ENCODE results near the gene RGS11.
"Not testable (repeated sequence)": the region's sequence is repeated elsewhere in the genome, so short reads cannot be mapped to it uniquely, and the experiment has no call there.

RGS11 gene

GRCh38 chr16:262121-262745, 13.5 kb downstream of the RGS11 start:
- H3K36me3 ChIP-seq (ENCODE audit: control insufficient read depth, insufficient read depth, low read length) = peaks cover 13% of the 10 kb centered on the region
- H3K27me3 ChIP-seq (replicated peaks; ENCODE audit: control insufficient read depth, insufficient read depth, low read length) = no peaks in the 10 kb centered on the region
- H3K4me3 ChIP-seq (replicated peaks; ENCODE audit: low read depth, low read length) = no peak overlapping the region
- no peak for DNase-seq (ENCODE audit: extremely low read depth, insufficient read length)
- no peak for TF ChIP-seq CTCF (IDR thresholded peaks at IDR 0.05; ENCODE audit: insufficient read depth, low read length, poor library complexity, severe bottlenecking)

- no peak overlapping the region for H3K4me3 ChIP-seq (replicated peaks; ENCODE audit: low read depth, low read length)
- TF ChIP-seq CTCF (IDR thresholded peaks at IDR 0.05; ENCODE audit: insufficient read depth, low read length, poor library complexity, severe bottlenecking) = no peak
- H3K27me3 ChIP-seq (replicated peaks; ENCODE audit: control insufficient read depth, insufficient read depth, low read length) = no peaks in the 10 kb centered on the region
- DNase-seq (ENCODE audit: extremely low read depth, insufficient read length) = no peak
- H3K36me3 ChIP-seq (ENCODE audit: control insufficient read depth, insufficient read depth, low read length) = peaks cover 13% of the 10 kb centered on the region
Measured at GRCh38 chr16:261031-261691, 14.6 kb downstream of the RGS11 start.

GRCh38 chr16:260326-260725, 15.4 kb downstream of the RGS11 start:
- H3K27me3 ChIP-seq (replicated peaks; ENCODE audit: control insufficient read depth, insufficient read depth, low read length) = no peaks in the 10 kb centered on the region
- TF ChIP-seq CTCF (IDR thresholded peaks at IDR 0.05; ENCODE audit: insufficient read depth, low read length, poor library complexity, severe bottlenecking) = no peak
- no peak overlapping the region for H3K4me3 ChIP-seq (replicated peaks; ENCODE audit: low read depth, low read length)
- H3K36me3 ChIP-seq (ENCODE audit: control insufficient read depth, insufficient read depth, low read length) = peaks cover 15% of the 10 kb centered on the region
- no peak for DNase-seq (ENCODE audit: extremely low read depth, insufficient read length)

- Histone ChIP-seq H3K4me3 (replicated peaks; ENCODE audit: low read depth, low read length) (no peak overlapping the region), H3K36me3 (ENCODE audit: control insufficient read depth, insufficient read depth, low read length) (peaks cover 11% of the 10 kb centered on the region), H3K27me3 (replicated peaks; ENCODE audit: control insufficient read depth, insufficient read depth, low read length) (no peaks in the 10 kb centered on the region)
- TF ChIP-seq CTCF (IDR thresholded peaks at IDR 0.05; ENCODE audit: insufficient read depth, low read length, poor library complexity, severe bottlenecking) = no peak
- DNase-seq (ENCODE audit: extremely low read depth, insufficient read length) = no peak
Measured at GRCh38 chr16:259814-260253, 15.9 kb downstream of the RGS11 start.

- no peak for TF ChIP-seq CTCF (IDR thresholded peaks at IDR 0.05; ENCODE audit: insufficient read depth, low read length, poor library complexity, severe bottlenecking)
- H3K36me3 ChIP-seq (ENCODE audit: control insufficient read depth, insufficient read depth, low read length) = peaks cover 10% of the 10 kb centered on the region
- H3K27me3 ChIP-seq (replicated peaks; ENCODE audit: control insufficient read depth, insufficient read depth, low read length) = no peaks in the 10 kb centered on the region
- no peak overlapping the region for H3K4me3 ChIP-seq (replicated peaks; ENCODE audit: low read depth, low read length)
- no peak for DNase-seq (ENCODE audit: extremely low read depth, insufficient read length)
Measured at GRCh38 chr16:259226-259625, 16.5 kb downstream of the RGS11 start.

- H3K36me3 ChIP-seq (ENCODE audit: control insufficient read depth, insufficient read depth, low read length) = peaks cover 11% of the 10 kb centered on the region
- not testable (repeated sequence) for DNase-seq (ENCODE audit: extremely low read depth, insufficient read length); H3K27me3 ChIP-seq (replicated peaks; ENCODE audit: control insufficient read depth, insufficient read depth, low read length); H3K4me3 ChIP-seq (replicated peaks; ENCODE audit: low read depth, low read length)
Measured at GRCh38 chr16:258091-258490, 17.7 kb downstream of the RGS11 start.

Measured in GM06990 (cell line).